K562 (cell line): ENCODE data around the gene HEMGN. TPM values are rescaled to one million over a fixed set of nuclear protein-coding genes. Genes with fewer than 3 reads are reported as not detected.
A peak's percentile ranks its signal among the peaks of the same experiment; 100 is the strongest.

Source experiments
- GATAD2B ChIP-seq: fragments of 450-650 bp; IDR thresholded peaks from 2 replicates; pipeline ENCODE4 v1.6.1; 2017; ENCODE audit warnings: mild to moderate bottlenecking, borderline replicate concordance
- OTX1 ChIP-seq: fragments of 450-650 bp; formaldehyde crosslinking; IDR thresholded peaks from 2 replicates; pipeline ENCODE4 v1.4.0; 2022; ENCODE audit warnings: mild to moderate bottlenecking
- ZFP36 ChIP-seq: fragments of 150-350 bp; IDR thresholded peaks from 2 replicates; pipeline ENCODE4 v1.6.1; 2018; ENCODE audit warnings: low read length, low read depth; ENCODE audit not compliant: partially characterized antibody
- ZNF24 ChIP-seq: fragments of 450-650 bp; IDR thresholded peaks from 2 replicates; pipeline ENCODE4 v1.6.1; 2016
- ZNF707 ChIP-seq: fragments of 250-450 bp; sonication (Bioruptor Pico); conservative IDR thresholded peaks from 2 replicates; pipeline ENCODE4 v1.8.0; 2022; ENCODE audit warnings: inconsistent platforms, mild to moderate bottlenecking, moderate library complexity
- ZNF766 ChIP-seq: fragments of 200-800 bp; sonication (Bioruptor generic); conservative IDR thresholded peaks from 2 replicates; pipeline ENCODE4 v1.6.1; 2016; ENCODE audit warnings: missing genetic modification characterization, missing compliant biosample characterization
- polyA plus RNA-seq, 8 experiments: library from polyadenylated mRNA; depleted of rRNA in 4 of 8; stranded (reverse) in 5 of 8; unstranded in 3 of 8; fragments of >200 nt; fragmentation: Nextera tagmentation in 2 of 8; fragmentation: Illumina TruSeq in 1 of 8; extraction: Ambion mirVana in 2 of 8; extraction: Trizol in 1 of 8; gene quantifications; 2 replicates each; pipeline versions ENCODE4 v1.2.1 to v1.2.3, GENCODE V29; 2011 to 2014; ENCODE audit warnings: inconsistent platforms in 1 of 8, missing spikeins in 1 of 8
- total RNA-seq, 7 experiments: library from RNA; depleted of rRNA in 6 of 7; stranded (reverse); fragments of >200 nt in 6 of 7; fragmentation: Illumina TruSeq in 2 of 7; extraction: Trizol in 2 of 7; gene quantifications; 2 replicates each; pipeline versions ENCODE4 v1.2.1 to v1.2.3, GENCODE V29; 2011 to 2021; ENCODE audit warnings: low replicate concordance in 1 of 7
- TF ChIP-seq, protein P1 (sequence below): fragments of 250-450 bp; sonication (Bioruptor Pico); IDR thresholded peaks from 2 replicates; pipeline ENCODE4 v1.4.0; 2020
- TF ChIP-seq, protein P2 (sequence below): fragments of 200-800 bp; sonication (Bioruptor generic); IDR thresholded peaks from 2 replicates; pipeline ENCODE4 v1.6.1; 2017; ENCODE audit warnings: missing genetic modification characterization, missing compliant biosample characterization

Gene HEMGN
- total and polyA plus RNA-seq, 9 of the 15 experiments (the other 6 are each of a cell fraction or from before 2014, with no cell fraction given): 56.3 to 258 (median 137) TPM

DNA sequence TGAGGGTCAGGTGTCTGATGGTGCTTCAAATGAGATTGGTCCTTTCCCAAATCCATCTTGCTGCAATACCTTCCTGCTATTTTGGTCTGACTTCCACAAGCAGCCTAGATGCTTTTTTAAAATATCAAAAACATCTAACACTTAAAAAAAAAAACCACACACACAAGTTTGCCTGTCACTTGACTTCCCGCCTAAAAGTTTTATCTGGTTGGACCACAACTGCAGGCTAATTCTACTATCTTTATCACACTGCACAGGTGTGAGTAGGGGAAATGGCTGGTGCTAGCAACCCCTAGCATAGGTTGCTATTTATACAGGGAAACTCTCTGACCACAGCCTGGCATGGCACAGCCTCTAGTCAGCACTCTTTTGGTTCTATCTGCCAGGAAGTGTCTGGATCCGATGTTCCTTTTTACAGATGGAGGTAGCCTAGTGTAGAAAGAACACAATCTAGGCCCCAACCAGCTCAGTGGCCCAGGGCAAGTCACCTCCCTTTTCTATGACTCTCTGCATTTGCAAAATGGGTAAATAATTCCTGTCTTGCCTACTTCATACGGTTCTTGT is at the start of gene HEMGN (continued):
- TF ChIP-seq, protein P1, sequence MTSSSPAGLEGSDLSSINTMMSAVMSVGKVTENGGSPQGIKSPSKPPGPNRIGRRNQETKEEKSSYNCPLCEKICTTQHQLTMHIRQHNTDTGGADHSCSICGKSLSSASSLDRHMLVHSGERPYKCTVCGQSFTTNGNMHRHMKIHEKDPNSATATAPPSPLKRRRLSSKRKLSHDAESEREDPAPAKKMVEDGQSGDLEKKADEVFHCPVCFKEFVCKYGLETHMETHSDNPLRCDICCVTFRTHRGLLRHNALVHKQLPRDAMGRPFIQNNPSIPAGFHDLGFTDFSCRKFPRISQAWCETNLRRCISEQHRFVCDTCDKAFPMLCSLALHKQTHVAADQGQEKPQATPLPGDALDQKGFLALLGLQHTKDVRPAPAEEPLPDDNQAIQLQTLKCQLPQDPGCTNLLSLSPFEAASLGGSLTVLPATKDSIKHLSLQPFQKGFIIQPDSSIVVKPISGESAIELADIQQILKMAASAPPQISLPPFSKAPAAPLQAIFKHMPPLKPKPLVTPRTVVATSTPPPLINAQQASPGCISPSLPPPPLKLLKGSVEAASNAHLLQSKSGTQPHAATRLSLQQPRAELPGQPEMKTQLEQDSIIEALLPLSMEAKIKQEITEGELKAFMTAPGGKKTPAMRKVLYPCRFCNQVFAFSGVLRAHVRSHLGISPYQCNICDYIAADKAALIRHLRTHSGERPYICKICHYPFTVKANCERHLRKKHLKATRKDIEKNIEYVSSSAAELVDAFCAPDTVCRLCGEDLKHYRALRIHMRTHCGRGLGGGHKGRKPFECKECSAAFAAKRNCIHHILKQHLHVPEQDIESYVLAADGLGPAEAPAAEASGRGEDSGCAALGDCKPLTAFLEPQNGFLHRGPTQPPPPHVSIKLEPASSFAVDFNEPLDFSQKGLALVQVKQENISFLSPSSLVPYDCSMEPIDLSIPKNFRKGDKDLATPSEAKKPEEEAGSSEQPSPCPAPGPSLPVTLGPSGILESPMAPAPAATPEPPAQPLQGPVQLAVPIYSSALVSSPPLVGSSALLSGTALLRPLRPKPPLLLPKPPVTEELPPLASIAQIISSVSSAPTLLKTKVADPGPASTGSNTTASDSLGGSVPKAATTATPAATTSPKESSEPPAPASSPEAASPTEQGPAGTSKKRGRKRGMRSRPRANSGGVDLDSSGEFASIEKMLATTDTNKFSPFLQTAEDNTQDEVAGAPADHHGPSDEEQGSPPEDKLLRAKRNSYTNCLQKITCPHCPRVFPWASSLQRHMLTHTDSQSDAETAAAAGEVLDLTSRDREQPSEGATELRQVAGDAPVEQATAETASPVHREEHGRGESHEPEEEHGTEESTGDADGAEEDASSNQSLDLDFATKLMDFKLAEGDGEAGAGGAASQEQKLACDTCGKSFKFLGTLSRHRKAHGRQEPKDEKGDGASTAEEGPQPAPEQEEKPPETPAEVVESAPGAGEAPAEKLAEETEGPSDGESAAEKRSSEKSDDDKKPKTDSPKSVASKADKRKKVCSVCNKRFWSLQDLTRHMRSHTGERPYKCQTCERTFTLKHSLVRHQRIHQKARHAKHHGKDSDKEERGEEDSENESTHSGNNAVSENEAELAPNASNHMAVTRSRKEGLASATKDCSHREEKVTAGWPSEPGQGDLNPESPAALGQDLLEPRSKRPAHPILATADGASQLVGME (CRISPR knock-in tag): no peak
- TF ChIP-seq OTX1 (CRISPR knock-in tag) (no peak), ZNF707 (CRISPR knock-in tag) (no peak), ZNF24 (0 out of 2 replicates have a peak, but pooled peaks have one; percentile 24), ZFP36 (peak; percentile 30), ZNF766 (peak; percentile 94), GATAD2B (no peak)
- TF ChIP-seq, protein P2, sequence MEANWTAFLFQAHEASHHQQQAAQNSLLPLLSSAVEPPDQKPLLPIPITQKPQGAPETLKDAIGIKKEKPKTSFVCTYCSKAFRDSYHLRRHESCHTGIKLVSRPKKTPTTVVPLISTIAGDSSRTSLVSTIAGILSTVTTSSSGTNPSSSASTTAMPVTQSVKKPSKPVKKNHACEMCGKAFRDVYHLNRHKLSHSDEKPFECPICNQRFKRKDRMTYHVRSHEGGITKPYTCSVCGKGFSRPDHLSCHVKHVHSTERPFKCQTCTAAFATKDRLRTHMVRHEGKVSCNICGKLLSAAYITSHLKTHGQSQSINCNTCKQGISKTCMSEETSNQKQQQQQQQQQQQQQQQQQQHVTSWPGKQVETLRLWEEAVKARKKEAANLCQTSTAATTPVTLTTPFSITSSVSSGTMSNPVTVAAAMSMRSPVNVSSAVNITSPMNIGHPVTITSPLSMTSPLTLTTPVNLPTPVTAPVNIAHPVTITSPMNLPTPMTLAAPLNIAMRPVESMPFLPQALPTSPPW (CRISPR knock-in tag): peak; percentile 36; the same call in 1 of the 2 replicates
